Activated naive CD8-positive, alpha-beta T cell (primary cell): ENCODE measurements around the gene AGAP1.

Source experiments
- H3K27ac Mint-ChIP-seq: one replicate; pipeline ENCODE4 v1.8.0; 2021; ENCODE audit warnings: mixed read lengths
- H3K27me3 Mint-ChIP-seq: one replicate; pipeline ENCODE4 v1.8.0; 2021; ENCODE audit warnings: mixed read lengths
- H3K36me3 Mint-ChIP-seq: one replicate; pipeline ENCODE4 v1.8.0; 2021; ENCODE audit warnings: mixed read lengths
- H3K4me1 Mint-ChIP-seq: one replicate; pipeline ENCODE4 v1.8.0; 2021; ENCODE audit warnings: low read depth, mixed read lengths
- H3K4me3 Mint-ChIP-seq: one replicate; pipeline ENCODE4 v1.8.0; 2021; ENCODE audit warnings: mild to moderate bottlenecking, mixed read lengths
- H3K9me3 Mint-ChIP-seq: one replicate; pipeline ENCODE4 v1.8.0; 2021; ENCODE audit warnings: low read depth, mixed read lengths

Gene AGAP1

GRCh38 chr2:235737840-235738239 lies 244.0 kb downstream of the AGAP1 start:
- H3K36me3 Mint-ChIP-seq = no peaks in the 10 kb centered on the region
- no peak overlapping the region for H3K27ac Mint-ChIP-seq
- H3K27me3 Mint-ChIP-seq = no peaks in the 10 kb centered on the region
- no peaks in the 10 kb centered on the region for H3K9me3 Mint-ChIP-seq
- no peak overlapping the region for H3K4me3 Mint-ChIP-seq
- H3K4me1 Mint-ChIP-seq = no peaks in the 10 kb centered on the region

- Mint-ChIP-seq H3K27me3 (no peaks in the 10 kb centered on the region), H3K36me3 (no peaks in the 10 kb centered on the region)
Measured at GRCh38 chr2:235739704-235740415, 246.0 kb downstream of the AGAP1 start.

GRCh38 chr2:235740821-235741220 lies 247.0 kb downstream of the AGAP1 start:
- no peaks in the 10 kb centered on the region for H3K9me3 Mint-ChIP-seq
- H3K36me3 Mint-ChIP-seq = no peaks in the 10 kb centered on the region
- no peak overlapping the region for H3K4me3 Mint-ChIP-seq
- H3K27me3 Mint-ChIP-seq = no peaks in the 10 kb centered on the region
- H3K4me1 Mint-ChIP-seq = no peaks in the 10 kb centered on the region
- H3K27ac Mint-ChIP-seq = no peak overlapping the region

More at GRCh38 chr2:235739704-235740415, 246.0 kb downstream of the AGAP1 start:
- H3K4me3 Mint-ChIP-seq = no peak overlapping the region
- no peaks in the 10 kb centered on the region for H3K9me3 Mint-ChIP-seq
- H3K27ac Mint-ChIP-seq = no peak overlapping the region
- no peaks in the 10 kb centered on the region for H3K4me1 Mint-ChIP-seq

GRCh38 chr2:235744161-235744560 lies 250.3 kb downstream of the AGAP1 start:
- H3K4me1 Mint-ChIP-seq = no peaks in the 10 kb centered on the region
- no peaks in the 10 kb centered on the region for H3K36me3 Mint-ChIP-seq
- H3K27ac Mint-ChIP-seq = no peak overlapping the region
- no peaks in the 10 kb centered on the region for H3K27me3 Mint-ChIP-seq
- H3K4me3 Mint-ChIP-seq = no peak overlapping the region
- no peaks in the 10 kb centered on the region for H3K9me3 Mint-ChIP-seq

GRCh38 chr2:235745597-235745996 lies 251.8 kb downstream of the AGAP1 start:
- H3K9me3 Mint-ChIP-seq = no peaks in the 10 kb centered on the region
- H3K27ac Mint-ChIP-seq = no peak overlapping the region
- H3K27me3 Mint-ChIP-seq = no peaks in the 10 kb centered on the region
- H3K4me3 Mint-ChIP-seq = no peak overlapping the region
- no peaks in the 10 kb centered on the region for H3K4me1 Mint-ChIP-seq
- H3K36me3 Mint-ChIP-seq = no peaks in the 10 kb centered on the region

- no peaks in the 10 kb centered on the region for H3K9me3 Mint-ChIP-seq
- H3K27me3 Mint-ChIP-seq = no peaks in the 10 kb centered on the region
- no peak overlapping the region for H3K4me3 Mint-ChIP-seq
- no peaks in the 10 kb centered on the region for H3K4me1 Mint-ChIP-seq
- no peak overlapping the region for H3K27ac Mint-ChIP-seq
- no peaks in the 10 kb centered on the region for H3K36me3 Mint-ChIP-seq
Measured at GRCh38 chr2:235746257-235746934, 252.6 kb downstream of the AGAP1 start.

GRCh38 chr2:235747001-235747785 lies 253.3 kb downstream of the AGAP1 start:
- no peaks in the 10 kb centered on the region for H3K36me3 Mint-ChIP-seq
- no peaks in the 10 kb centered on the region for H3K27me3 Mint-ChIP-seq
- H3K27ac Mint-ChIP-seq = no peak overlapping the region
- no peaks in the 10 kb centered on the region for H3K4me1 Mint-ChIP-seq
- no peak overlapping the region for H3K4me3 Mint-ChIP-seq
- H3K9me3 Mint-ChIP-seq = no peaks in the 10 kb centered on the region

GRCh38 chr2:235747786-235748091 lies 253.9 kb downstream of the AGAP1 start:
- Mint-ChIP-seq H3K27me3 (no peaks in the 10 kb centered on the region), H3K36me3 (no peaks in the 10 kb centered on the region), H3K9me3 (no peaks in the 10 kb centered on the region)

GRCh38 chr2:235749121-235749770 lies 255.4 kb downstream of the AGAP1 start:
- Mint-ChIP-seq H3K9me3 (no peaks in the 10 kb centered on the region), H3K27me3 (no peaks in the 10 kb centered on the region), H3K36me3 (no peaks in the 10 kb centered on the region), H3K27ac (no peak overlapping the region), H3K4me1 (no peaks in the 10 kb centered on the region), H3K4me3 (no peak overlapping the region)

More at GRCh38 chr2:235747786-235748091, 253.9 kb downstream of the AGAP1 start:
- no peak overlapping the region for H3K27ac Mint-ChIP-seq
- no peak overlapping the region for H3K4me3 Mint-ChIP-seq
- no peaks in the 10 kb centered on the region for H3K4me1 Mint-ChIP-seq

GRCh38 chr2:235749771-235750160 lies 255.9 kb downstream of the AGAP1 start:
- H3K4me3 Mint-ChIP-seq = no peak overlapping the region
- no peaks in the 10 kb centered on the region for H3K36me3 Mint-ChIP-seq
- H3K9me3 Mint-ChIP-seq = no peaks in the 10 kb centered on the region
- no peak overlapping the region for H3K27ac Mint-ChIP-seq
- no peaks in the 10 kb centered on the region for H3K4me1 Mint-ChIP-seq
- H3K27me3 Mint-ChIP-seq = no peaks in the 10 kb centered on the region

GRCh38 chr2:235752846-235753245 lies 259.0 kb downstream of the AGAP1 start:
- H3K4me3 Mint-ChIP-seq = no peak overlapping the region
- H3K27me3 Mint-ChIP-seq = no peaks in the 10 kb centered on the region
- no peaks in the 10 kb centered on the region for H3K9me3 Mint-ChIP-seq
- no peak overlapping the region for H3K27ac Mint-ChIP-seq
- no peaks in the 10 kb centered on the region for H3K4me1 Mint-ChIP-seq
- H3K36me3 Mint-ChIP-seq = no peaks in the 10 kb centered on the region

- Mint-ChIP-seq H3K4me1 (no peaks in the 10 kb centered on the region), H3K27ac (no peak overlapping the region), H3K36me3 (no peaks in the 10 kb centered on the region), H3K27me3 (no peaks in the 10 kb centered on the region), H3K4me3 (no peak overlapping the region), H3K9me3 (no peaks in the 10 kb centered on the region)
Measured at GRCh38 chr2:235754357-235755207, 260.7 kb downstream of the AGAP1 start.

GRCh38 chr2:235756491-235756890 lies 262.6 kb downstream of the AGAP1 start:
- H3K27me3 Mint-ChIP-seq = no peaks in the 10 kb centered on the region
- H3K27ac Mint-ChIP-seq = no peak overlapping the region
- H3K9me3 Mint-ChIP-seq = no peaks in the 10 kb centered on the region
- H3K4me3 Mint-ChIP-seq = no peak overlapping the region
- H3K36me3 Mint-ChIP-seq = no peaks in the 10 kb centered on the region
- H3K4me1 Mint-ChIP-seq = no peaks in the 10 kb centered on the region

GRCh38 chr2:235757212-235757611 lies 263.4 kb downstream of the AGAP1 start:
- Mint-ChIP-seq H3K4me1 (no peaks in the 10 kb centered on the region), H3K27me3 (no peaks in the 10 kb centered on the region), H3K9me3 (no peaks in the 10 kb centered on the region), H3K4me3 (no peak overlapping the region), H3K36me3 (no peaks in the 10 kb centered on the region), H3K27ac (no peak overlapping the region)
